Nephron progenitor cell (in vitro differentiated cells): ENCODE data around the gene HBA1.

Source experiments
- DNase-seq: peaks from one replicate; pipeline ENCODE4 v3.0.0; 2021
- H3K27ac Mint-ChIP-seq: 2 replicates; pipeline ENCODE4 v1.8.0; 2021; ENCODE audit warnings: mild to moderate bottlenecking, moderate library complexity, mixed read lengths
- H3K27me3 Mint-ChIP-seq: 2 replicates; pipeline ENCODE4 v1.8.0; 2021; ENCODE audit warnings: mild to moderate bottlenecking, low read depth, mixed read lengths; ENCODE audit not compliant: poor library complexity
- H3K36me3 Mint-ChIP-seq: 2 replicates; pipeline ENCODE4 v1.8.0; 2021; ENCODE audit warnings: low read depth, mixed read lengths
- H3K4me1 Mint-ChIP-seq: 2 replicates; pipeline ENCODE4 v1.8.0; 2021; ENCODE audit warnings: mixed read lengths
- H3K4me3 Mint-ChIP-seq: 2 replicates; pipeline ENCODE4 v1.8.0; 2021; ENCODE audit warnings: mild to moderate bottlenecking, moderate library complexity, mixed read lengths
- H3K9me3 Mint-ChIP-seq: 2 replicates; pipeline ENCODE4 v1.8.0; 2021; ENCODE audit warnings: mild to moderate bottlenecking, moderate library complexity, mixed read lengths
- TF ChIP-seq, protein P1 (sequence below): fragments of 200-600 bp; sonication (generic); IDR thresholded peaks from 2 replicates; pipeline ENCODE4 v1.5.0; 2021; ENCODE audit warnings: antibody characterized with exemption

The HBA1 gene

GRCh38 chr16:188674-189073 lies 12.2 kb downstream of the HBA1 start:
- DNase-seq: no peak
- Mint-ChIP-seq H3K4me3 (no peak overlapping the region), H3K4me1 (no peaks in the 10 kb centered on the region), H3K27me3 (no peaks in the 10 kb centered on the region), H3K27ac (no peak overlapping the region), H3K36me3 (peaks cover 65% of the 10 kb centered on the region), H3K9me3 (no peaks in the 10 kb centered on the region)
- TF ChIP-seq, protein P1, sequence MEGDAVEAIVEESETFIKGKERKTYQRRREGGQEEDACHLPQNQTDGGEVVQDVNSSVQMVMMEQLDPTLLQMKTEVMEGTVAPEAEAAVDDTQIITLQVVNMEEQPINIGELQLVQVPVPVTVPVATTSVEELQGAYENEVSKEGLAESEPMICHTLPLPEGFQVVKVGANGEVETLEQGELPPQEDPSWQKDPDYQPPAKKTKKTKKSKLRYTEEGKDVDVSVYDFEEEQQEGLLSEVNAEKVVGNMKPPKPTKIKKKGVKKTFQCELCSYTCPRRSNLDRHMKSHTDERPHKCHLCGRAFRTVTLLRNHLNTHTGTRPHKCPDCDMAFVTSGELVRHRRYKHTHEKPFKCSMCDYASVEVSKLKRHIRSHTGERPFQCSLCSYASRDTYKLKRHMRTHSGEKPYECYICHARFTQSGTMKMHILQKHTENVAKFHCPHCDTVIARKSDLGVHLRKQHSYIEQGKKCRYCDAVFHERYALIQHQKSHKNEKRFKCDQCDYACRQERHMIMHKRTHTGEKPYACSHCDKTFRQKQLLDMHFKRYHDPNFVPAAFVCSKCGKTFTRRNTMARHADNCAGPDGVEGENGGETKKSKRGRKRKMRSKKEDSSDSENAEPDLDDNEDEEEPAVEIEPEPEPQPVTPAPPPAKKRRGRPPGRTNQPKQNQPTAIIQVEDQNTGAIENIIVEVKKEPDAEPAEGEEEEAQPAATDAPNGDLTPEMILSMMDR: no peak

DNA sequence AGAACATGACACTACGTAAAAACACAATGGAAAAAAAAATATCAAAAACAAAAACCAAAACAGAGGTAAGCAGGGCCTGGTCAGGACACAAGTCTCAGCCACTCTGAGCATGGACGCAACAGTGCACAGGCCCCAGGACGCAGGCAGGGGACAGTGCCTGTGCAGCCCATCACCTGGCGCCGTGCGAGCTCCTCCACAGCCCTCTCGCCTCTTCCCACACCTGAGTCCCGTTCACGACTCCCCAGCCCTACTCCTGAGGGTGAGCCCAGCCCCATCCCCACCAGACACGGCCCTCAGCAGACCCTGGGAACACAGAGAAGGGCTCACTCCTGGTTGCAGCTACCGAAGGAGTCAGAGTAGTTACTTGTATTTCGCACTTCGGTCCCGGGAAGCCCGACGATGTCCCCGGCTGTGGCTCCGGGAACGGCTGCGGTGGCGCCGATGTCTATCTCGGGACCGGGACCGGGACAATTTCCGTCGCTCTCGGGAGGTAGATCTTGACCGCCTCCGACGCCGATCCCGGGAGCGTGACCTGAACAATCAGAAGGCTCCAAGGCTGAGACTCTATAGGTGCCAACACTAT lies 13.2 kb downstream of the HBA1 start:
- Mint-ChIP-seq H3K4me1 (no peaks in the 10 kb centered on the region), H3K27ac (no peak overlapping the region), H3K36me3 (peaks cover 70% of the 10 kb centered on the region), H3K4me3 (no peak overlapping the region), H3K9me3 (no peaks in the 10 kb centered on the region), H3K27me3 (no peaks in the 10 kb centered on the region)
- DNase-seq: no peak
- TF ChIP-seq, protein P1: no peak

GRCh38 chr16:191831-192230 lies 15.4 kb downstream of the HBA1 start:
- H3K36me3 Mint-ChIP-seq: peaks cover 76% of the 10 kb centered on the region
- no peaks in the 10 kb centered on the region for H3K4me1 Mint-ChIP-seq
- no peak for DNase-seq
- peak overlapping the region; percentile 31 for H3K27ac Mint-ChIP-seq
- TF ChIP-seq, protein P1: no peak
- H3K4me3 Mint-ChIP-seq: no peak overlapping the region
- no peaks in the 10 kb centered on the region for H3K27me3 Mint-ChIP-seq
- H3K9me3 Mint-ChIP-seq: no peaks in the 10 kb centered on the region

GRCh38 chr16:192686-193085 lies 16.2 kb downstream of the HBA1 start:
- H3K36me3 Mint-ChIP-seq: peaks cover 75% of the 10 kb centered on the region
- no peak for DNase-seq
- no peaks in the 10 kb centered on the region for H3K27me3 Mint-ChIP-seq
- H3K4me3 Mint-ChIP-seq: no peak overlapping the region
- no peaks in the 10 kb centered on the region for H3K9me3 Mint-ChIP-seq
- TF ChIP-seq, protein P1: no peak
- H3K4me1 Mint-ChIP-seq: no peaks in the 10 kb centered on the region
- H3K27ac Mint-ChIP-seq: peak overlapping the region; percentile 83

- H3K27me3 Mint-ChIP-seq: no peaks in the 10 kb centered on the region
- TF ChIP-seq, protein P1: no peak
Observed at GRCh38 chr16:193441-193840, 17.0 kb downstream of the HBA1 start.

DNA sequence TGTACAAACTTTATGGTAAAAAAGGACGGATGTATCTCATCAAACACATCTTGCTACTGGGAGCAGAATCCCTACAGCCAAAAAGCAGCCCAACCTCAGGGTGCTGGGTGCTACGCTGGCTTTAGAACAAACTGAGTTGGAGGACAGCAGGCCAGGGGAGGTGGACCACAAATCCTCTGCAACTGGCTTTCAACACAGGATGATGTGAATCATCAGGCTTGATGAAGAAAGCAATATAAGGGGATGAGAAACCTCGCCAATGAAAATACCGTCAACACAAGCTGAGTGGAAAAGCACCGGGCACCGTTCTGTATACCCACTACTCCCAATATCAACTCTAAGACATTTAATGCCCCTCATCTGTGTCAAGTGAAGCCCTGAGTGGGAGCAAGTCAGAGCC lies 18.0 kb downstream of the HBA1 start:
- DNase-seq: no peak
- H3K36me3 Mint-ChIP-seq: peaks cover 82% of the 10 kb centered on the region
- no peak overlapping the region for H3K4me3 Mint-ChIP-seq
- no peak overlapping the region for H3K27ac Mint-ChIP-seq
- no peaks in the 10 kb centered on the region for H3K27me3 Mint-ChIP-seq
- TF ChIP-seq, protein P1: no peak
- H3K4me1 Mint-ChIP-seq: no peaks in the 10 kb centered on the region
- H3K9me3 Mint-ChIP-seq: no peaks in the 10 kb centered on the region

More at GRCh38 chr16:193441-193840, 17.0 kb downstream of the HBA1 start:
- H3K36me3 Mint-ChIP-seq: peaks cover 82% of the 10 kb centered on the region
- no peaks in the 10 kb centered on the region for H3K4me1 Mint-ChIP-seq
- no peak for DNase-seq
- H3K4me3 Mint-ChIP-seq: no peak overlapping the region
- no peak overlapping the region for H3K27ac Mint-ChIP-seq
- no peaks in the 10 kb centered on the region for H3K9me3 Mint-ChIP-seq
